ENCODE data around the gene TRIM37. TPM values are rescaled to one million over a fixed set of nuclear protein-coding genes. Genes with fewer than 3 reads are reported as not detected.

The TRIM37 gene
- total and polyA plus RNA-seq, 8 donors, result 3.9 to 11.6 (median 6.4) TPM

- H3K27me3 ChIP-seq, result no peaks in the 10 kb centered on the region
- DNase-seq, result no peak
- no peak overlapping the region for H3K4me3 ChIP-seq
- intact Hi-C loops (cut with DNase I), result no loop called here
- ATAC-seq, result no peak
- 91 to 93% methylated on average over 4 of the region's 4 CpGs for WGBS, 2 donors
- no peak for TF ChIP-seq CTCF (IDR thresholded peaks at IDR 0.05)
- H3K9me3 ChIP-seq, result no peaks in the 10 kb centered on the region
- H3K36me3 ChIP-seq, result peaks cover 0 to 3% (median 2%) of the 10 kb centered on the region in 3 donors
- FAIRE-seq, result no peak
- H3K27ac ChIP-seq, result no peak overlapping the region
- no peaks in the 10 kb centered on the region for H3K4me1 ChIP-seq
These were observed 22.5 kb downstream of the TRIM37 start for GRCh38 chr17:59084154-59084553.

GRCh38 chr17:59074494-59074893 is 32.2 kb downstream of the TRIM37 start:
- Histone ChIP-seq H3K4me1 (no peaks in the 10 kb centered on the region), H3K27me3 (no peaks in the 10 kb centered on the region), H3K9me3 (no peaks in the 10 kb centered on the region), H3K36me3 (peaks cover 0 to 4% (median 3%) of the 10 kb centered on the region in 3 donors), H3K27ac (no peak overlapping the region), H3K4me3 (no peak overlapping the region)
- no peak for ATAC-seq
- FAIRE-seq, result no peak
- intact Hi-C loops (cut with DNase I), result no loop called here
- TF ChIP-seq CTCF (IDR thresholded peaks at IDR 0.05), result no peak
- no peak for DNase-seq

- no peak for FAIRE-seq
- WGBS, 2 donors, result 96 to 100% methylated on average over 1 of the region's 1 CpG
- no peak for ATAC-seq
- intact Hi-C loops (cut with DNase I), result no loop called here
- H3K9me3 ChIP-seq, result no peaks in the 10 kb centered on the region
- no peaks in the 10 kb centered on the region for H3K27me3 ChIP-seq
- no peak overlapping the region for H3K27ac ChIP-seq
- peaks cover 0 to 4% (median 0%) of the 10 kb centered on the region in 3 donors for H3K36me3 ChIP-seq
- DNase-seq, result no peak
- no peak overlapping the region for H3K4me3 ChIP-seq
- H3K4me1 ChIP-seq, result no peaks in the 10 kb centered on the region
- TF ChIP-seq CTCF (IDR thresholded peaks at IDR 0.05), result no peak
These were observed 32.7 kb downstream of the TRIM37 start for GRCh38 chr17:59073972-59074371.

GRCh38 chr17:59069856-59070255 is 36.8 kb downstream of the TRIM37 start:
- TF ChIP-seq CTCF (IDR thresholded peaks at IDR 0.05), result no peak
- intact Hi-C loops (cut with DNase I), result no loop called here
- DNase-seq, result no peak
- 100% methylated on average over 1 of the region's 1 CpG for WGBS, 2 donors
- Histone ChIP-seq H3K4me3 (no peak overlapping the region), H3K9me3 (no peaks in the 10 kb centered on the region), H3K27ac (no peak overlapping the region), H3K36me3 (no peaks in the 10 kb centered on the region), H3K4me1 (no peaks in the 10 kb centered on the region), H3K27me3 (no peaks in the 10 kb centered on the region)
- ATAC-seq, result no peak
- no peak for FAIRE-seq

- no peaks in the 10 kb centered on the region for H3K9me3 ChIP-seq
These were observed 38.9 kb downstream of the TRIM37 start for GRCh38 chr17:59067756-59068155.

More at GRCh38 chr17:59067756-59068155, 38.9 kb downstream of the TRIM37 start:
- no peaks in the 10 kb centered on the region for H3K36me3 ChIP-seq
- intact Hi-C loops (cut with DNase I), result no loop called here
- ATAC-seq, result no peak
- DNase-seq, result no peak
- no peak for TF ChIP-seq CTCF (IDR thresholded peaks at IDR 0.05)
- H3K4me3 ChIP-seq, result no peak overlapping the region
- no peak for FAIRE-seq
- 97 to 98% methylated on average over 6 of the region's 6 CpGs for WGBS, 2 donors
- no peaks in the 10 kb centered on the region for H3K4me1 ChIP-seq
- H3K27ac ChIP-seq, result no peak overlapping the region
- no peaks in the 10 kb centered on the region for H3K27me3 ChIP-seq
